Panc1 (cell line): ENCODE results near the gene NDEL1. TPM values are rescaled to one million over a fixed set of nuclear protein-coding genes. Genes with fewer than 3 reads are reported as not detected.

Experiments
- ATAC-seq: fragments of 200-7000 bp; cut with Tn5 transposase; 2 replicates; pipeline ENCODE4 v1.9.1; 2020; ENCODE audit warnings: mild to moderate bottlenecking, moderate library complexity
- BruUV-seq: library from RNA; stranded (reverse); fragments of 400-500 nt; replicated peaks from 2 replicates; lab custom pipeline; 2021; lab: Mats Ljungman, UMichigan
- CTCF ChIA-PET: fragments of 300-600 bp; sonication (Branson Sonifier 250); formaldehyde crosslinking; loops from one replicate; lab custom pipeline; 2022; ENCODE audit warnings: antibody characterized with exemption; lab: Charles Lee
- POLR2A ChIA-PET: fragments of 300-600 bp; sonication (Branson Sonifier 250); formaldehyde crosslinking; loops from one replicate; lab custom pipeline; 2022; ENCODE audit warnings: antibody characterized with exemption; lab: Charles Lee
- DNase-seq: peaks from one replicate; pipeline ENCODE4 v3.0.0-alpha.2; 2010; ENCODE audit warnings: low read depth, low spot score
- H3K27ac ChIP-seq: 2 replicates; pipeline ENCODE4 v1.5.1; 2011; ENCODE audit warnings: mild to moderate bottlenecking, low read length, inconsistent platforms
- H3K27me3 ChIP-seq: fragments of 200-500 bp; sonication (Bioruptor generic); 2 replicates; pipeline ENCODE4 v1.6.0; 2014; ENCODE audit warnings: low read length, inconsistent platforms; ENCODE audit not compliant: control insufficient read depth, insufficient read depth
- H3K36me3 ChIP-seq: fragments of 200-500 bp; sonication (Bioruptor generic); 2 replicates; pipeline ENCODE4 v1.5.1; 2014; ENCODE audit warnings: inconsistent platforms, mild to moderate bottlenecking, low read length, moderate library complexity; ENCODE audit not compliant: control insufficient read depth, insufficient read depth
- H3K4me1 ChIP-seq: 2 replicates; pipeline ENCODE4 v1.5.1; 2011; ENCODE audit warnings: inconsistent platforms, mild to moderate bottlenecking, low read length, moderate library complexity; ENCODE audit not compliant: control insufficient read depth, insufficient read depth
- H3K4me3 ChIP-seq, 2 experiments: 2 replicates each; pipeline ENCODE4 v1.5.1; 2011 to 2012; ENCODE audit warnings: low read depth in 2 of 2, low read length in 2 of 2, mild to moderate bottlenecking in 2 of 2, inconsistent platforms in 1 of 2, moderate library complexity in 1 of 2
- H3K9me3 ChIP-seq: fragments of 200-500 bp; sonication (Bioruptor generic); 2 replicates; pipeline ENCODE4 v1.5.1; 2014; ENCODE audit warnings: low read depth, mild to moderate bottlenecking, inconsistent platforms, low read length, moderate library complexity; ENCODE audit not compliant: control insufficient read depth, insufficient read depth
- POLR2AphosphoS5 ChIP-seq: IDR thresholded peaks from 2 replicates; pipeline ENCODE4 v1.6.1; 2012; ENCODE audit warnings: mild to moderate bottlenecking, low read depth, low read length, moderate library complexity
- SIN3A ChIP-seq: IDR thresholded peaks from 2 replicates; pipeline ENCODE4 v1.6.1; 2012; ENCODE audit warnings: low read depth, mild to moderate bottlenecking, low read length, moderate library complexity, borderline replicate concordance; ENCODE audit not compliant: insufficient read depth
- TCF7L2 ChIP-seq: IDR thresholded peaks from 2 replicates; pipeline ENCODE4 v1.6.1; 2011; ENCODE audit warnings: mild to moderate bottlenecking, low read depth, low read length, inconsistent platforms
- in situ Hi-C: cut with HindIII; loops from 2 replicates; pipeline ENCODE4 v1.10.0; 2016; ENCODE audit warnings: low sequenced_read_pairs, low pct_unique_long_range_greater_than_20kb
- intact Hi-C: fragments of 100-400 bp; cut with micrococcal nuclease; formaldehyde crosslinking; loops from one replicate; pipeline ENCODE4 v1.10.0; 2022; ENCODE audit not compliant: unreplicated experiment
- total RNA-seq: library from RNA; stranded (reverse); gene quantifications from one replicate; pipeline ENCODE4 v1.2.1, GENCODE V29; 2021; ENCODE audit not compliant: unreplicated experiment
- TF ChIP-seq, protein P1 (sequence below): fragments of 450-650 bp; IDR thresholded peaks from 2 replicates; pipeline ENCODE4 v1.5.1; 2017; ENCODE audit warnings: mild to moderate bottlenecking
- TF ChIP-seq, protein P2 (sequence below), 2 experiments: IDR thresholded peaks; 2 replicates each; pipeline ENCODE4 v1.6.1; 2011 to 2012; ENCODE audit warnings: low read depth in 2 of 2, control low read depth in 1 of 2, low read length in 1 of 2, mild to moderate bottlenecking in 1 of 2, moderate library complexity in 1 of 2; ENCODE audit not compliant: insufficient read depth in 1 of 2

Gene NDEL1
- total RNA-seq, 1 experiment from 2014 or later = 44.8 TPM

DNA sequence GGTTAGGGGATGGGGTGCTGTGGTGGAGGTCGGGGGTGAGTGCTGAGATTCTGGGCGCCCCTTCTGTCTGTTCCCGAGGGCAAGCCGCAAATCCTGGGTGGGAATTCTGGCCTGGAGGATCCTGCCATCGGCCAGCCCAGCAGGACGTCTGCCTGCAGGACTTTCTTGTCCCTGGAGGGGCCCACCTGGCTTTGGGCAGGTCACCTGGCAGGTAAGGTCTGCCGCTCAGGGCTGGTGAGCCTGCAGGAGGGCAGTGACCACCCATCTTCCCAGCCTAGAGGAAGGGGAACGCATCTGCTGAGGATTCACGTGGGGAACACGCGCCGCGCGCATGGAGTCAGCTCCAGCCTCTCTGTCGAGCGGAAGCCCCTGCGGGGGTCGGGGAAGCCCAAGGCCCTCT lies 43.4 kb upstream of the NDEL1 start:
- ChIA-PET CTCF (no interaction called here), POLR2A (no interaction called here)
- TF ChIP-seq POLR2AphosphoS5 = no peak
- no peak for TF ChIP-seq TCF7L2
- TF ChIP-seq, protein P1, sequence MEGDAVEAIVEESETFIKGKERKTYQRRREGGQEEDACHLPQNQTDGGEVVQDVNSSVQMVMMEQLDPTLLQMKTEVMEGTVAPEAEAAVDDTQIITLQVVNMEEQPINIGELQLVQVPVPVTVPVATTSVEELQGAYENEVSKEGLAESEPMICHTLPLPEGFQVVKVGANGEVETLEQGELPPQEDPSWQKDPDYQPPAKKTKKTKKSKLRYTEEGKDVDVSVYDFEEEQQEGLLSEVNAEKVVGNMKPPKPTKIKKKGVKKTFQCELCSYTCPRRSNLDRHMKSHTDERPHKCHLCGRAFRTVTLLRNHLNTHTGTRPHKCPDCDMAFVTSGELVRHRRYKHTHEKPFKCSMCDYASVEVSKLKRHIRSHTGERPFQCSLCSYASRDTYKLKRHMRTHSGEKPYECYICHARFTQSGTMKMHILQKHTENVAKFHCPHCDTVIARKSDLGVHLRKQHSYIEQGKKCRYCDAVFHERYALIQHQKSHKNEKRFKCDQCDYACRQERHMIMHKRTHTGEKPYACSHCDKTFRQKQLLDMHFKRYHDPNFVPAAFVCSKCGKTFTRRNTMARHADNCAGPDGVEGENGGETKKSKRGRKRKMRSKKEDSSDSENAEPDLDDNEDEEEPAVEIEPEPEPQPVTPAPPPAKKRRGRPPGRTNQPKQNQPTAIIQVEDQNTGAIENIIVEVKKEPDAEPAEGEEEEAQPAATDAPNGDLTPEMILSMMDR = no peak
- no peak for TF ChIP-seq SIN3A
- TF ChIP-seq, protein P2, sequence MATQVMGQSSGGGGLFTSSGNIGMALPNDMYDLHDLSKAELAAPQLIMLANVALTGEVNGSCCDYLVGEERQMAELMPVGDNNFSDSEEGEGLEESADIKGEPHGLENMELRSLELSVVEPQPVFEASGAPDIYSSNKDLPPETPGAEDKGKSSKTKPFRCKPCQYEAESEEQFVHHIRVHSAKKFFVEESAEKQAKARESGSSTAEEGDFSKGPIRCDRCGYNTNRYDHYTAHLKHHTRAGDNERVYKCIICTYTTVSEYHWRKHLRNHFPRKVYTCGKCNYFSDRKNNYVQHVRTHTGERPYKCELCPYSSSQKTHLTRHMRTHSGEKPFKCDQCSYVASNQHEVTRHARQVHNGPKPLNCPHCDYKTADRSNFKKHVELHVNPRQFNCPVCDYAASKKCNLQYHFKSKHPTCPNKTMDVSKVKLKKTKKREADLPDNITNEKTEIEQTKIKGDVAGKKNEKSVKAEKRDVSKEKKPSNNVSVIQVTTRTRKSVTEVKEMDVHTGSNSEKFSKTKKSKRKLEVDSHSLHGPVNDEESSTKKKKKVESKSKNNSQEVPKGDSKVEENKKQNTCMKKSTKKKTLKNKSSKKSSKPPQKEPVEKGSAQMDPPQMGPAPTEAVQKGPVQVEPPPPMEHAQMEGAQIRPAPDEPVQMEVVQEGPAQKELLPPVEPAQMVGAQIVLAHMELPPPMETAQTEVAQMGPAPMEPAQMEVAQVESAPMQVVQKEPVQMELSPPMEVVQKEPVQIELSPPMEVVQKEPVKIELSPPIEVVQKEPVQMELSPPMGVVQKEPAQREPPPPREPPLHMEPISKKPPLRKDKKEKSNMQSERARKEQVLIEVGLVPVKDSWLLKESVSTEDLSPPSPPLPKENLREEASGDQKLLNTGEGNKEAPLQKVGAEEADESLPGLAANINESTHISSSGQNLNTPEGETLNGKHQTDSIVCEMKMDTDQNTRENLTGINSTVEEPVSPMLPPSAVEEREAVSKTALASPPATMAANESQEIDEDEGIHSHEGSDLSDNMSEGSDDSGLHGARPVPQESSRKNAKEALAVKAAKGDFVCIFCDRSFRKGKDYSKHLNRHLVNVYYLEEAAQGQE (IDR thresholded peaks at IDR 0.05; ENCODE audit: insufficient read depth in 1 of 2, low read depth in 2 of 2, low read length in 1 of 2) = no peak
- H3K4me1 ChIP-seq = 0 out of 2 replicates have a peak, but pooled peaks cover 4% of the 10 kb centered on the region
- no TSS peak for BruUV-seq
- in situ Hi-C loops (no loop called here), intact Hi-C loops (no loop called here)
- no peaks in the 10 kb centered on the region for H3K9me3 ChIP-seq
- DNase-seq (no peak), ATAC-seq (no peak)
- no peaks in the 10 kb centered on the region for H3K36me3 ChIP-seq
- H3K27me3 ChIP-seq = no peaks in the 10 kb centered on the region
- H3K27ac ChIP-seq = no peak overlapping the region
- H3K4me3 ChIP-seq = no peak overlapping the region

DNA sequence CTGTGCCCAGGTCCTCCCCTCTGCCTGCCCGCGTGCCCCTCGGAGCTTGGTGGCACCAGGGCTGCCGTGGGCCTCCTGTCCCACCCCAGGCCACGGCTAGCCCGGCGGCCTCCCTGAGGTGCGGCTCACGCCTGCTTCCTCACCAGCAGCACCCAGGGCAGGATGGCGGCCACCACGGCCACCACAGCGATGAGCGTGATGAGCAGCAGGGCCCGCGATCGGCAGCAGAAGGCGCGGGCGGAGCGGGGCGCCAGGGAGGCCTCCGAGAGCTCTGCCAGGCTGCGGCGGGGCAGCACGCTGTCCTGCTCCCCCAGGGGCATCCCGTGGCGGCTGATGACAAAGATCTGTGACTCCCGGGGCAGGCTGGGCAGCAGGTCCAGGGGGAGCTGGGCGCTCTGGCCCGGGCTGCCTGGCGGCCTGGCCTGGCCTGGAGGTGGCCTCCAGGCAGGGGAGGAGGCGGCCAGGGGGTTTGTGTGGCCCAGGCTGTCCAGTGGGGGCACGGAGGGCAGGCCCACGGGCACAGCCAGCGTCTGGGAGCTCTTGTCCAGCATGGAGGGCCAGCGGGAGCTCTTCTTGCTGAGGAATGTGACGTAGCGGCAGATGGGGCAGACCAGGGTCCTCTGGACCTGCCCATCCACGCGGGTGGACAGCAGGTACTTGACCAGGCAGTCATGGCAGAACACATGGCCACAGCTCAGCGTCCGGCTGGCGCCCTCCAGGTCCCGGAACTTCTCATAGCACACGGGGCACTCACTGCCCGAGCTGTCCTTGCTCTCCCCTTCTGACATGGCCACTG lies 42.8 kb upstream of the NDEL1 start:
- Histone ChIP-seq H3K36me3 (no peaks in the 10 kb centered on the region), H3K4me1 (0 out of 2 replicates have a peak, but pooled peaks cover 4% of the 10 kb centered on the region), H3K9me3 (no peaks in the 10 kb centered on the region), H3K27me3 (peaks cover 1% of the 10 kb centered on the region; the same call in 1 of the 2 replicates), H3K4me3 (no peak overlapping the region), H3K27ac (no peak overlapping the region)
- TF ChIP-seq POLR2AphosphoS5 (no peak), TCF7L2 (no peak), SIN3A (no peak)
- TF ChIP-seq, protein P1 = no peak
- TF ChIP-seq, protein P2 (IDR thresholded peaks at IDR 0.05; ENCODE audit: insufficient read depth in 1 of 2, low read depth in 2 of 2, low read length in 1 of 2) = no peak
- ATAC-seq = peak; percentile 35
- in situ Hi-C loops = no loop called here
- ChIA-PET CTCF (no interaction called here), POLR2A (no interaction called here)
- BruUV-seq = no TSS peak
- intact Hi-C loops = no loop called here
- no peak for DNase-seq
